OCI-LY1 (cell line): ENCODE measurements around the gene CCDC28B.

Experiments
- EZH2 ChIP-seq: fragments of 200-600 bp; sonication (generic), shearing (Covaris generic); IDR thresholded peaks from 2 replicates; pipeline ENCODE4 v1.8.0; 2017; ENCODE audit warnings: borderline replicate concordance, mixed run types, mild to moderate bottlenecking, antibody characterized with exemption, low read length, moderate library complexity, mixed read lengths
- TF ChIP-seq, protein P1 (sequence below): fragments of 200-600 bp; sonication (generic), shearing (Covaris generic); IDR thresholded peaks from 2 replicates; pipeline ENCODE4 v1.5.1; 2017; ENCODE audit warnings: mild to moderate bottlenecking, antibody characterized with exemption, low read length, moderate library complexity, mixed read lengths

DNA sequence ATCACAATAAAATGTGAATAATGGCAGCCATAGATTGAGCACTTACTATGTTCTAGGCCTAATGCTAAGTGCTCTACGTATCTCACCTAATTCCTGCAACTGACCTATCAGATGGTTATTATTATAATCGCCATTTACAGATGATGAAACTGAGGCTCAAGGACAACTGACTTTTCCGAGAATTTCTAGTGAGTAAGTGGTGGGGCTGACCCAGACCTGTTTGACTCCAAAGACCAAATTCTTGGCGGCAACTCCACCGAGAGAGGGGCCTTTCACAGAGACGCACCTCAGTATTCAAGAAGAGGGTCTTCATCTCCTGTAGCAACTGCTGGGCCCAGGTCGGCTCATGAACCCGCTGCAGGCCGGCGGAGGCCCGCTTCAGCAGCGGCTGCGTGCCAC lies 21.2 kb downstream of the CCDC28B start:
- TF ChIP-seq, protein P1, sequence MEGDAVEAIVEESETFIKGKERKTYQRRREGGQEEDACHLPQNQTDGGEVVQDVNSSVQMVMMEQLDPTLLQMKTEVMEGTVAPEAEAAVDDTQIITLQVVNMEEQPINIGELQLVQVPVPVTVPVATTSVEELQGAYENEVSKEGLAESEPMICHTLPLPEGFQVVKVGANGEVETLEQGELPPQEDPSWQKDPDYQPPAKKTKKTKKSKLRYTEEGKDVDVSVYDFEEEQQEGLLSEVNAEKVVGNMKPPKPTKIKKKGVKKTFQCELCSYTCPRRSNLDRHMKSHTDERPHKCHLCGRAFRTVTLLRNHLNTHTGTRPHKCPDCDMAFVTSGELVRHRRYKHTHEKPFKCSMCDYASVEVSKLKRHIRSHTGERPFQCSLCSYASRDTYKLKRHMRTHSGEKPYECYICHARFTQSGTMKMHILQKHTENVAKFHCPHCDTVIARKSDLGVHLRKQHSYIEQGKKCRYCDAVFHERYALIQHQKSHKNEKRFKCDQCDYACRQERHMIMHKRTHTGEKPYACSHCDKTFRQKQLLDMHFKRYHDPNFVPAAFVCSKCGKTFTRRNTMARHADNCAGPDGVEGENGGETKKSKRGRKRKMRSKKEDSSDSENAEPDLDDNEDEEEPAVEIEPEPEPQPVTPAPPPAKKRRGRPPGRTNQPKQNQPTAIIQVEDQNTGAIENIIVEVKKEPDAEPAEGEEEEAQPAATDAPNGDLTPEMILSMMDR, result no peak
- no peak for TF ChIP-seq EZH2
